Suprapubic skin (tissue), 4 donors: ENCODE results near the gene RNF182. TPM values are rescaled to one million over a fixed set of nuclear protein-coding genes. Genes with fewer than 3 reads are reported as not detected.

Experiments used
- DNase-seq, 2 donors: peaks; one replicate each; pipeline ENCODE4 v3.0.0-alpha.2; 2019; ENCODE audit warnings: low spot score in 2 of 2
- H3K27ac ChIP-seq: fragments of 200-600 bp; sonication (generic); one replicate; pipeline ENCODE4 v1.5.1; 2019
- H3K27me3 ChIP-seq: fragments of 200-600 bp; sonication (generic); one replicate; pipeline ENCODE4 v1.5.1; 2019
- H3K36me3 ChIP-seq: fragments of 200-600 bp; sonication (generic); one replicate; pipeline ENCODE4 v1.5.1; 2019
- H3K4me1 ChIP-seq: fragments of 200-600 bp; sonication (generic); one replicate; pipeline ENCODE4 v1.5.1; 2019
- H3K4me3 ChIP-seq: fragments of 200-600 bp; sonication (generic); one replicate; pipeline ENCODE4 v1.5.1; 2019; ENCODE audit warnings: mild to moderate bottlenecking
- H3K9me3 ChIP-seq: fragments of 200-600 bp; sonication (generic); one replicate; pipeline ENCODE4 v1.5.1; 2019
- EP300 ChIP-seq: sonication (generic); formaldehyde crosslinking; IDR thresholded peaks from one replicate; pipeline ENCODE4 v1.6.1; 2017; ENCODE audit warnings: antibody characterized with exemption
- POLR2A ChIP-seq, 2 donors: fragments of 450-650 bp; IDR thresholded peaks; one replicate each; pipeline ENCODE4 v1.6.1; 2017; ENCODE audit warnings: antibody characterized with exemption in 2 of 2, mild to moderate bottlenecking in 2 of 2, moderate library complexity in 2 of 2
- POLR2AphosphoS5 ChIP-seq, 3 donors: sonication (generic); formaldehyde crosslinking; IDR thresholded peaks; one replicate each; pipeline ENCODE4 v1.6.1; 2017; ENCODE audit warnings: antibody characterized with exemption in 3 of 3
- WGBS: methylation state at CpG from one replicate; pipeline ENCODE4 v1.1.5; 2018; 5-methylcytosine and 5-hydroxymethylcytosine counted together
- total RNA-seq, 4 donors: library from RNA; depleted of rRNA; stranded (reverse); fragments of >200 nt; gene quantifications; one replicate each; pipeline ENCODE4 v1.1.0, GENCODE V29; 2016
- TF ChIP-seq, protein P1 (sequence below), 2 donors: fragments of 200-600 bp in 1 of 2; fragments of 450-650 bp in 1 of 2; sonication (generic) in 1 of 2; IDR thresholded peaks; one replicate each; pipeline ENCODE4 v1.5.1; 2016 to 2019; ENCODE audit warnings: antibody characterized with exemption in 2 of 2, mild to moderate bottlenecking in 1 of 2, moderate library complexity in 1 of 2

The RNF182 gene
- total RNA-seq, 4 donors from 2014 or later, result 0.11 to 1.0 (median 0.83) TPM

DNA sequence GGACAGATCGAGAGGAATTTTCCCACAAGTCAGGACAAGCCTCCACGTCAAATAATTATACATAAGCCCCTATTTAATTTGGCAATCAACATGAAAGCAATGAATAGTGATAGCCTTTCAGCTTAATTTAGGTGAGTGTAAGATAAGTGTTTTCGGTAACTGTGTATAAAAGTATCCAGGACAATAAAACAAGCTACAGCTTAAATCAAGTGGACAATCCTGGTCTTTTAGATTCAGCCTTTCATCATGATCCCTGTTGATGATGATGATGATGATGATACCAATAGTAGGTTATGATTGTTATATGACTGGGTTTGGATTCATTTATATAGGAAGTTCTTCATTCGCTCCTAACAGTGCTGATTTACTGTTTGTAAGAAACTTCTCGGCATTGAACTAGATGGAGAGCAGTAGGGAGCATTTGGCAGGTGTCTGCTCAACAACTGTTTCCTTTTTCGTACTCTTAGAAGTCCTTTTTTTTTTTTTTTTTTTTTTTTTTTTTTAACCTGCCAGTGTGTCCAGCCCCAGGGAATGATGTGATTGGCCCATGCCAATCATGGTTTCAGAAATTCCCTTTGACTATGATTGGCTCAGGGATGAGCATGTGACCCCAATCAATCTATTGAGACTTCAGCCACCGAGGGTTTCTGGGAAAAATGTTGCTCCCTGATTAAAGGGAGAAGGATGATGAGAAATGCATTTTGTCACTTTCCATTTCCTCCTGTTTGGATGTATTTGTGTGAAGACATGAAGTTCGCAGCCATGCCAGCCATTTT is 11.3 kb upstream of the RNF182 start:
- TF ChIP-seq, protein P1, sequence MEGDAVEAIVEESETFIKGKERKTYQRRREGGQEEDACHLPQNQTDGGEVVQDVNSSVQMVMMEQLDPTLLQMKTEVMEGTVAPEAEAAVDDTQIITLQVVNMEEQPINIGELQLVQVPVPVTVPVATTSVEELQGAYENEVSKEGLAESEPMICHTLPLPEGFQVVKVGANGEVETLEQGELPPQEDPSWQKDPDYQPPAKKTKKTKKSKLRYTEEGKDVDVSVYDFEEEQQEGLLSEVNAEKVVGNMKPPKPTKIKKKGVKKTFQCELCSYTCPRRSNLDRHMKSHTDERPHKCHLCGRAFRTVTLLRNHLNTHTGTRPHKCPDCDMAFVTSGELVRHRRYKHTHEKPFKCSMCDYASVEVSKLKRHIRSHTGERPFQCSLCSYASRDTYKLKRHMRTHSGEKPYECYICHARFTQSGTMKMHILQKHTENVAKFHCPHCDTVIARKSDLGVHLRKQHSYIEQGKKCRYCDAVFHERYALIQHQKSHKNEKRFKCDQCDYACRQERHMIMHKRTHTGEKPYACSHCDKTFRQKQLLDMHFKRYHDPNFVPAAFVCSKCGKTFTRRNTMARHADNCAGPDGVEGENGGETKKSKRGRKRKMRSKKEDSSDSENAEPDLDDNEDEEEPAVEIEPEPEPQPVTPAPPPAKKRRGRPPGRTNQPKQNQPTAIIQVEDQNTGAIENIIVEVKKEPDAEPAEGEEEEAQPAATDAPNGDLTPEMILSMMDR (IDR thresholded peaks at IDR 0.05), result no peak
- no peak for TF ChIP-seq POLR2AphosphoS5 (IDR thresholded peaks at IDR 0.05)
- TF ChIP-seq EP300, result no peak
- TF ChIP-seq POLR2A (IDR thresholded peaks at IDR 0.05), result no peak
- H3K36me3 ChIP-seq, result no peaks in the 10 kb centered on the region
- DNase-seq, result no peak
- WGBS, result 63% methylated on average over 8 of the region's 8 CpGs
- H3K27ac ChIP-seq, result no peak overlapping the region
- H3K4me1 ChIP-seq, result no peaks in the 10 kb centered on the region
- H3K4me3 ChIP-seq, result no peak overlapping the region
- H3K27me3 ChIP-seq, result peaks cover 17% of the 10 kb centered on the region
- no peaks in the 10 kb centered on the region for H3K9me3 ChIP-seq

DNA sequence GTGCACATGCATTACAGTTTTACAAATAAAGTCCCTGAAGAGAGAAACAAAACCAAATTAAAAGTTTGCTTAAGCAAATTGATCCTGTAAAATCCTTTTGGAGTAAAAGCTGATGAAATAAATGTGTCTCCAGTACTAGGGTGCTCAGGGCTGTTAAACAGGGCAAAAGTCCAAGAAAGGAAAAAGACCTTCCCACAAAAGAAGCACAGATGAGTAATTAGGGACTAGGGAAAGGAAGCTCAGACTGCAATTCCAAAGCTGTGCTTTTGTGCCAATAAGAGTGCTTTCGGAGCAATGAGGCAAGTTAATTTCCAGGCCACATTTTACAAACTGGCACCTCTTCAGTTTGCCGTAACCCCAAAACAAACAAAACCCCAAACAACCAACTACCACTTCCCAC is 10.4 kb upstream of the RNF182 start:
- Histone ChIP-seq H3K4me1 (no peaks in the 10 kb centered on the region), H3K36me3 (no peaks in the 10 kb centered on the region)
- TF ChIP-seq EP300 (no peak), POLR2A (IDR thresholded peaks at IDR 0.05) (no peak), POLR2AphosphoS5 (IDR thresholded peaks at IDR 0.05) (no peak)
- TF ChIP-seq, protein P1 (IDR thresholded peaks at IDR 0.05), result no peak

DNA sequence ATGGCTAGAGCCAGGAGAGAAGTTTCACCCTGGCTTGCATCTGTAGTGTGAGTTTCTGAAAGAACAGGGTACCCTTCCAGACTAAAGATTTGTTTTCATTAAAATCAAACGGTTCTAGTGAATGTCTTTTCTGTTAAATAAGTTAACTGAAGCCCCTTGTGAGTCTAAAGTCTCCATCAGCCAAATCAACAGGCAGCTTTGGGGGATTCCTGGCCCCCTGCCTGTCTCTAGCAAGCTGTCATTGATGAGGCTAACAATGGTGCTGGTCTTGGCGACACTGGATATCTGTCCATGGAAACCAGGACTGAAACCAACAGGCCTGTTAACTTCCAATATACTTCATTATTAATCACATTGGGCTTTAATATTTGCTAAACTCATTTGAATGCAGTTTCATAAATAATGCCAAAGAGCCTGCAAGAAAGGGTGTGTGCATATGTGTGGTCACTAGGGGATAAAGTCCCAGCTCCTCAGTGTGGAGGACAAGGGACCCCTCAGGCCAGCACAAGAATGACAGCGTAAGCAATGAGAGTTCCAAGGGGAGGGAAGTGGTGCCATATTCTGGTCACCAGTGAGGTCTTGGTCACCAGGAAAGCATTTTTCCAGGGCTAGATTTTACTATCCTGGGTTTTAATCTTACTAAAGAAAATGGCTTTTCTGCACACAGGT is 9.1 kb upstream of the RNF182 start:
- 80% methylated on average over 3 of the region's 3 CpGs for WGBS
- Histone ChIP-seq H3K4me3 (no peak overlapping the region), H3K27me3 (peaks cover 23% of the 10 kb centered on the region), H3K4me1 (no peaks in the 10 kb centered on the region), H3K27ac (no peak overlapping the region), H3K36me3 (no peaks in the 10 kb centered on the region), H3K9me3 (no peaks in the 10 kb centered on the region)
- DNase-seq, result no peak
- TF ChIP-seq, protein P1 (IDR thresholded peaks at IDR 0.05), result no peak
- TF ChIP-seq EP300 (no peak), POLR2AphosphoS5 (IDR thresholded peaks at IDR 0.05) (no peak), POLR2A (IDR thresholded peaks at IDR 0.05) (no peak)

More for the DNA sequence above, 10.4 kb upstream of the RNF182 start:
- DNase-seq, result no peak
- H3K4me3 ChIP-seq, result no peak overlapping the region
- H3K9me3 ChIP-seq, result no peaks in the 10 kb centered on the region
- WGBS, result 29% methylated on average over 2 of the region's 2 CpGs
- peaks cover 17% of the 10 kb centered on the region for H3K27me3 ChIP-seq
- H3K27ac ChIP-seq, result no peak overlapping the region

DNA sequence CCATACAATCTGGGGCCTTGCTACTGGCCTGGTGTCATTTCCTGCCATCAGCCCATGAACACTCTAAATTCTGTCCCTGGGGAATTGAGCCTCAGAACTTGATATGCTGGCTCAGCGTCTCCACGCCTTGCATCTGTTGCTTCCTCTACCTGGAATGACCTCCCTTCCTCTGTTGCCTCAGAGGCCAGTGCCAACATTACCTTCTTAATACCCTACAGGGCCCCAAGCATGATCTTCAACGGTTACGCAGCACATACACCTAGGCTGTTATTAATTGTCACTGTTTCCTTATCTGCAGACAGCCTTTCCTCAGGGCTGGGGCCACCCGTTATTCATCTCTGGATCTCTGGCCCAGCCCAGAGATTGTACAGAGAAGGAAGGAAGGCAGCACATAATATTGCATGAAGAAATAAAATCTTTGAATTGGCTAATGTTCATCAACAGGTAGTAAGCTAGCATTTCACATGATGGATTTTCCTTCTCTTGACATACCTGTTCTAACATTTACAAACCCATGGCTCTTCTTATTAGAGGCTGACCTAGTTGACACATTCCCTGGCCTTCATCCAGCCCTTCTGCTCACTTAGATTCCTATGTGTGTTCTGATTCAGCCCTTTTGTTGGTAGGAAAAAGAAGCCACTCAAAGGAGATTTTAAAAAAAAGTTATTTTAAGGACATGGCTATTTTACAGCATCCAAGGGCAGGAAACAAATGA is 8.4 kb upstream of the RNF182 start:
- H3K27ac ChIP-seq, result no peak overlapping the region
- peaks cover 23% of the 10 kb centered on the region for H3K27me3 ChIP-seq
- DNase-seq, result no peak
- no peak overlapping the region for H3K4me3 ChIP-seq
- no peaks in the 10 kb centered on the region for H3K9me3 ChIP-seq
- H3K36me3 ChIP-seq, result no peaks in the 10 kb centered on the region
- 78% methylated on average over 5 of the region's 5 CpGs for WGBS
- H3K4me1 ChIP-seq, result no peaks in the 10 kb centered on the region
- TF ChIP-seq EP300 (no peak), POLR2A (IDR thresholded peaks at IDR 0.05) (no peak), POLR2AphosphoS5 (IDR thresholded peaks at IDR 0.05) (no peak)
- TF ChIP-seq, protein P1 (IDR thresholded peaks at IDR 0.05), result no peak

DNA sequence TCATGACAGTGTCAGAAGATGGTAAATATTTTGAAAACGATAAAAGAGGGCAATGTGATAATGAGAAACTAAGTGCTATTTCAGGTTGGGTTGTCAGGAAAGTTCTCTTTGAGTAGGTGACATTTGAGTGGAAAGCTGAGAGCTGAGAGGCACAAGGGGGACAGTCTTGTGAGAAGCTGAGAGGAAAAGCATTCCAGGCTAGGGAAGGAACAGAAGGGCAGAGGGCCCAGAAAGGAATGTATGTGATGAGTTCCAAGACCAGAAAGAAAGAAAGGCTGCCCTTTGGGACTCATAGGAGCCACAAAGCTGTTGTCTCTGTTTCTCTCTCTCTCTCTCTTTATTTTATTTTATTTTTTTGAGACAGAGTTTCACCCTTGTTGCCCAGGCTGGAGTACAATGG is 7.6 kb upstream of the RNF182 start:
- no peak overlapping the region for H3K27ac ChIP-seq

More for the DNA sequence above, 7.6 kb upstream of the RNF182 start:
- no peak for DNase-seq
- Histone ChIP-seq H3K27me3 (peaks cover 23% of the 10 kb centered on the region), H3K36me3 (no peaks in the 10 kb centered on the region), H3K4me3 (no peak overlapping the region), H3K4me1 (no peaks in the 10 kb centered on the region), H3K9me3 (no peaks in the 10 kb centered on the region)
- 88% methylated on average over 1 of the region's 1 CpG for WGBS
- no peak for TF ChIP-seq POLR2AphosphoS5 (IDR thresholded peaks at IDR 0.05)
